Endodermal cell (in vitro differentiated cells): ENCODE measurements around the gene PLAC9. TPM values are rescaled to one million over a fixed set of nuclear protein-coding genes. Genes with fewer than 3 reads are reported as not detected.

Source experiments
- DNase-seq: peaks from one replicate; pipeline ENCODE4 v3.0.0-alpha.2; 2017
- H3K27ac ChIP-seq: 2 replicates; pipeline ENCODE4 v1.5.1; 2013; ENCODE audit warnings: mild to moderate bottlenecking, low read depth, low read length, moderate library complexity
- H3K27me3 ChIP-seq: 2 replicates; pipeline ENCODE4 v1.6.1; 2013; ENCODE audit warnings: mild to moderate bottlenecking, low read length, moderate library complexity; ENCODE audit not compliant: insufficient read depth, control insufficient read depth, poor library complexity, severe bottlenecking
- H3K36me3 ChIP-seq: 2 replicates; pipeline ENCODE4 v1.7.0; 2013; ENCODE audit warnings: mild to moderate bottlenecking, low read length, moderate library complexity; ENCODE audit not compliant: control insufficient read depth, insufficient read depth
- H3K4me1 ChIP-seq: one replicate; pipeline ENCODE4 v1.7.0; 2013; ENCODE audit warnings: low read length; ENCODE audit not compliant: control insufficient read depth, insufficient read depth
- H3K4me3 ChIP-seq: 2 replicates; pipeline ENCODE4 v1.5.1; 2013; ENCODE audit warnings: mild to moderate bottlenecking, low read length, moderate library complexity
- H3K9ac ChIP-seq: 2 replicates; pipeline ENCODE4 v1.6.1; 2013; ENCODE audit warnings: mild to moderate bottlenecking, low read length, moderate library complexity; ENCODE audit not compliant: poor library complexity, severe bottlenecking; ENCODE audit errors: extremely low read depth
- H3K9me3 ChIP-seq: 2 replicates; pipeline ENCODE4 v1.6.1; 2013; ENCODE audit warnings: mild to moderate bottlenecking, low read length, moderate library complexity; ENCODE audit not compliant: control insufficient read depth
- H3K27ac Mint-ChIP-seq: 2 replicates; pipeline ENCODE4 v1.8.0; 2020; ENCODE audit warnings: mixed read lengths
- H3K27me3 Mint-ChIP-seq: 2 replicates; pipeline ENCODE4 v1.8.0; 2021; ENCODE audit warnings: mild to moderate bottlenecking, mixed read lengths; ENCODE audit not compliant: insufficient read depth
- H3K36me3 Mint-ChIP-seq: 2 replicates; pipeline ENCODE4 v1.8.0; 2020; ENCODE audit warnings: low read depth, mixed read lengths
- H3K4me1 Mint-ChIP-seq: 2 replicates; pipeline ENCODE4 v1.8.0; 2020; ENCODE audit warnings: mixed read lengths
- H3K4me3 Mint-ChIP-seq: 2 replicates; pipeline ENCODE4 v1.8.0; 2020; ENCODE audit warnings: mild to moderate bottlenecking, moderate library complexity, mixed read lengths
- H3K9me3 Mint-ChIP-seq: 2 replicates; pipeline ENCODE4 v1.8.0; 2020; ENCODE audit warnings: mild to moderate bottlenecking, mixed read lengths
- WGBS, 2 experiments: methylation state at CpG; one replicate each; pipeline versions ENCODE4 v1.1.5 to v1.1.7; 2013; ENCODE audit warnings: missing lambda C conversion rate in 2 of 2, mixed read lengths in 1 of 2; ENCODE audit not compliant: insufficient coverage in 1 of 2, insufficient read length in 1 of 2; 5-methylcytosine and 5-hydroxymethylcytosine counted together
- total RNA-seq, 2 donors: library from RNA; stranded (reverse); fragmentation: NEBNext Ultra II Directional in 1 of 2; extraction: Animal tissue kit (Norgen Biotek cat#: 25700) in 1 of 2; gene quantifications; 2 replicates in 1 of 2; 3 replicates in 1 of 2; pipeline ENCODE4 v1.2.1, GENCODE V29; 2021
- TF ChIP-seq, protein P1 (sequence below): fragments of 200-600 bp; sonication (generic); conservative IDR thresholded peaks from 2 replicates; pipeline ENCODE4 v1.5.0; 2021; ENCODE audit warnings: antibody characterized with exemption, mild to moderate bottlenecking

PLAC9 gene
- total RNA-seq, 2 donors from 2014 or later: 8.4 to 14.9 TPM

DNA sequence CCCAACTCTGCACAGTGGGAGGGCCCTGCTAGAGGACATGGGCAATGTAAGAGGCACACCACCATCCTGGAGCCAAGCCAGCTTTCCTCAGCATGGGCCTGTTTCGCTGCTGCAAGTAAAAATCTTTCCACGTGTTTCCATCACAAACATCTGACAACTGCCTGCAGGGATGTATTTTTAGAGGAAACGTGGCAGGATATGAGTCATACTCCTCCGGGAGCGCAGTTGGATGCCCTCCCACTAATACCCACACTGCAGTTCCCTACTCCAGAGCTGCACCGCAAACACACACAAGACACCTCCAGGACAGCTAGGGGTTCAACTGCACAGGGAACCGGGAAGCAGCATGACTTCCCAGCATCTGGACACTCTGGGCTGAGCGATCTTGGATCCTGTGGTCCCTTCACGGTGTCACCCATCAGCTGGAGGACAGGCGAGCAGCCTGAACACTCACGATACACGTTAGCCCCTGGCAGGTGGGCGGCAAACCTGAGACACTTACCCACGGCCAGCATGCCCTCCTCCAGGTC is 26.1 kb downstream of the PLAC9 start:
- Histone ChIP-seq H3K27ac (no peak overlapping the region), H3K4me1 (no peaks in the 10 kb centered on the region), H3K4me3 (no peak overlapping the region), H3K36me3 (peaks cover 88% of the 10 kb centered on the region), H3K27me3 (no peaks in the 10 kb centered on the region), H3K9me3 (no peaks in the 10 kb centered on the region), H3K9ac (no peak overlapping the region)
- WGBS, 2 experiments: 92 to 93% methylated on average over 9 to 14 of the region's 14 CpGs
- DNase-seq: no peak
- Mint-ChIP-seq H3K27me3 (no peaks in the 10 kb centered on the region), H3K4me1 (peaks cover 4% of the 10 kb centered on the region), H3K9me3 (no peaks in the 10 kb centered on the region), H3K36me3 (peaks cover 53% of the 10 kb centered on the region), H3K4me3 (no peak overlapping the region), H3K27ac (no peak overlapping the region)
- TF ChIP-seq, protein P1, sequence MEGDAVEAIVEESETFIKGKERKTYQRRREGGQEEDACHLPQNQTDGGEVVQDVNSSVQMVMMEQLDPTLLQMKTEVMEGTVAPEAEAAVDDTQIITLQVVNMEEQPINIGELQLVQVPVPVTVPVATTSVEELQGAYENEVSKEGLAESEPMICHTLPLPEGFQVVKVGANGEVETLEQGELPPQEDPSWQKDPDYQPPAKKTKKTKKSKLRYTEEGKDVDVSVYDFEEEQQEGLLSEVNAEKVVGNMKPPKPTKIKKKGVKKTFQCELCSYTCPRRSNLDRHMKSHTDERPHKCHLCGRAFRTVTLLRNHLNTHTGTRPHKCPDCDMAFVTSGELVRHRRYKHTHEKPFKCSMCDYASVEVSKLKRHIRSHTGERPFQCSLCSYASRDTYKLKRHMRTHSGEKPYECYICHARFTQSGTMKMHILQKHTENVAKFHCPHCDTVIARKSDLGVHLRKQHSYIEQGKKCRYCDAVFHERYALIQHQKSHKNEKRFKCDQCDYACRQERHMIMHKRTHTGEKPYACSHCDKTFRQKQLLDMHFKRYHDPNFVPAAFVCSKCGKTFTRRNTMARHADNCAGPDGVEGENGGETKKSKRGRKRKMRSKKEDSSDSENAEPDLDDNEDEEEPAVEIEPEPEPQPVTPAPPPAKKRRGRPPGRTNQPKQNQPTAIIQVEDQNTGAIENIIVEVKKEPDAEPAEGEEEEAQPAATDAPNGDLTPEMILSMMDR: no peak

GRCh38 chr10:80159166-80159873 is 26.8 kb downstream of the PLAC9 start:
- Mint-ChIP-seq H3K4me3 (no peak overlapping the region), H3K27me3 (no peaks in the 10 kb centered on the region), H3K27ac (no peak overlapping the region), H3K36me3 (peaks cover 56% of the 10 kb centered on the region), H3K9me3 (no peaks in the 10 kb centered on the region), H3K4me1 (peaks cover 4% of the 10 kb centered on the region)
- no peaks in the 10 kb centered on the region for H3K4me1 ChIP-seq
- no peak for DNase-seq
- H3K27ac ChIP-seq: no peak overlapping the region
- TF ChIP-seq, protein P1: no peak
- H3K9ac ChIP-seq: no peak overlapping the region
- 94% methylated on average over 8 to 9 of the region's 9 CpGs for WGBS, 2 experiments
- no peaks in the 10 kb centered on the region for H3K9me3 ChIP-seq
- H3K36me3 ChIP-seq: peaks cover 92% of the 10 kb centered on the region
- H3K27me3 ChIP-seq: no peaks in the 10 kb centered on the region
- no peak overlapping the region for H3K4me3 ChIP-seq

GRCh38 chr10:80160361-80161320 is 28.1 kb downstream of the PLAC9 start:
- Histone ChIP-seq H3K9ac (no peak overlapping the region), H3K36me3 (peaks cover 88% of the 10 kb centered on the region), H3K27me3 (no peaks in the 10 kb centered on the region), H3K4me3 (no peak overlapping the region), H3K9me3 (no peaks in the 10 kb centered on the region), H3K27ac (no peak overlapping the region), H3K4me1 (no peaks in the 10 kb centered on the region)
- Mint-ChIP-seq H3K9me3 (no peaks in the 10 kb centered on the region), H3K27me3 (no peaks in the 10 kb centered on the region), H3K4me1 (peaks cover 4% of the 10 kb centered on the region), H3K4me3 (no peak overlapping the region), H3K36me3 (peaks cover 46% of the 10 kb centered on the region), H3K27ac (peak overlapping the region; percentile 80)
- no peak for DNase-seq
- WGBS, 2 experiments: 66 to 92% methylated on average over 3 to 17 of the region's 17 CpGs
- TF ChIP-seq, protein P1: no peak
